Mesendoderm (in vitro differentiated cells): Measurements from ENCODE around the gene CADM1.

ENCODE experiments used
- DNase-seq: peaks from one replicate; pipeline ENCODE4 v3.0.0; 2013
- H2AK5ac ChIP-seq: 2 replicates; pipeline ENCODE4 v1.6.1; 2013; ENCODE audit warnings: low read length, inconsistent platforms
- H2BK120ac ChIP-seq: 2 replicates; pipeline ENCODE4 v1.6.1; 2013; ENCODE audit warnings: low read depth, mild to moderate bottlenecking, low read length, moderate library complexity, mixed read lengths
- H2BK15ac ChIP-seq: replicated peaks from 2 replicates; pipeline ENCODE4 v1.6.1; 2013; ENCODE audit warnings: low read depth, mild to moderate bottlenecking, moderate library complexity
- H2BK5ac ChIP-seq: 2 replicates; pipeline ENCODE4 v1.6.1; 2013; ENCODE audit warnings: low read length, inconsistent platforms
- H3K18ac ChIP-seq: 2 replicates; pipeline ENCODE4 v1.6.1; 2013; ENCODE audit warnings: mild to moderate bottlenecking, low read length, mixed read lengths
- H3K23ac ChIP-seq: one replicate; pipeline ENCODE4 v1.6.1; 2013; ENCODE audit warnings: low read length
- H3K27ac ChIP-seq: 2 replicates; pipeline ENCODE4 v1.5.1; 2013; ENCODE audit warnings: low read depth, mild to moderate bottlenecking, inconsistent platforms, low read length, moderate library complexity
- H3K27me3 ChIP-seq: 2 replicates; pipeline ENCODE4 v1.6.1; 2013; ENCODE audit warnings: low read length, control low read depth, mild to moderate bottlenecking, inconsistent platforms; ENCODE audit not compliant: insufficient read depth, poor library complexity
- H3K36me3 ChIP-seq: 2 replicates; pipeline ENCODE4 v1.6.1; 2013; ENCODE audit warnings: low read length, inconsistent platforms; ENCODE audit not compliant: control insufficient read depth, insufficient read depth
- H3K4ac ChIP-seq: one replicate; pipeline ENCODE4 v1.6.1; 2013; ENCODE audit warnings: low read depth, mild to moderate bottlenecking, low read length, moderate library complexity
- H3K4me1 ChIP-seq: 2 replicates; pipeline ENCODE4 v1.6.1; 2013; ENCODE audit warnings: low read depth, low read length, inconsistent platforms; ENCODE audit not compliant: control insufficient read depth
- H3K4me2 ChIP-seq: 2 replicates; pipeline ENCODE4 v1.6.1; 2013; ENCODE audit warnings: low read length
- H3K4me3 ChIP-seq: 2 replicates; pipeline ENCODE4 v1.5.1; 2013; ENCODE audit warnings: mild to moderate bottlenecking, low read length
- H3K56ac ChIP-seq: one replicate; pipeline ENCODE4 v1.6.1; 2013; ENCODE audit warnings: low read length
- H3K79me1 ChIP-seq: 2 replicates; pipeline ENCODE4 v1.6.1; 2013; ENCODE audit warnings: low read length, inconsistent platforms
- H3K79me2 ChIP-seq: 2 replicates; pipeline ENCODE4 v1.6.1; 2013; ENCODE audit warnings: mild to moderate bottlenecking, low read length; ENCODE audit not compliant: control insufficient read depth, insufficient read depth
- H3K9ac ChIP-seq: 2 replicates; pipeline ENCODE4 v1.6.1; 2013; ENCODE audit warnings: low read length, inconsistent platforms
- H4K5ac ChIP-seq: one replicate; pipeline ENCODE4 v1.6.1; 2013; ENCODE audit warnings: low read length
- H4K8ac ChIP-seq: one replicate; pipeline ENCODE4 v1.6.1; 2013; ENCODE audit warnings: low read depth, mild to moderate bottlenecking, control low read depth, low read length, moderate library complexity
- WGBS: extraction: QIAGEN DNeasy Blood & Tissue Kit; methylation state at CpG from one replicate; pipeline ENCODE4 v1.1.7; 2013; ENCODE audit warnings: low lambda C conversion rate, missing lambda C conversion rate; ENCODE audit not compliant: insufficient coverage; ENCODE audit errors: extremely low coverage; 5-methylcytosine and 5-hydroxymethylcytosine counted together

CADM1 gene

DNA sequence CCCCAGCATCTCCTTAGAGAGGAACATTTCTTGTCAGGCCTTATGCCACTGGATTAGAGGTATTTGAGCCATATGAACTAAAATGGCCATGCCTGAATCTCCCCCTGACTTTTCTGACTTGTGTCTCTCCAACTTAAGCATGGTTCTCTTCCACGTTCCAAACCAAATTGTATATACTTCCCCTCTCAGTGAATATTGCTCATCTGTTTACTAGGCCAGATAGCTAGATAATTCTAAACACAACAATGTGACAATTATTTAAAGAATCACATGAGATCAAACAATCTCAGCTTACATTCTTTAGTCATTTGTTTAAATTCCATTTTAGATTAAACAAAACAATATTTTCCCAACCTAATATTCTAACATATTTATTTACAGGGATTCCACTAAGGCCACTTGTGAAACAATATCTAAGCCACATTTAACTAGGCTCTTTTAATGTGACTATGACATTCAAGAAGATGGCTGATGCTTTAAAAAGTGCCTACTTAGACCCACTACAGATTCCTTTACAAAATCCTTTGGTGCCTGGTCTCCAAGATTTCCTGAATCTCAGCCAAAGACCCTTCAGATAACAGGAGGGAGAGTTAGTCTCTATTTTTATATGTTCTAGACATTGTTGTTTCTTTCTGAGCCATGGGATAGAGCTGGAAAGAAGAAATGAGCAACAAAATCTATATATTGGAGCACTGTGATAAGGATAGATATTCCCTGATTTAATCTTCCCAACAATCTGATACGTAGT is 105.7 kb downstream of the CADM1 start:
- H3K56ac ChIP-seq: no peak overlapping the region
- no peak overlapping the region for H3K4ac ChIP-seq
- H4K8ac ChIP-seq: no peak overlapping the region
- no peak overlapping the region for H2AK5ac ChIP-seq
- no peaks in the 10 kb centered on the region for H3K79me1 ChIP-seq
- no peak overlapping the region for H2BK15ac ChIP-seq
- H3K18ac ChIP-seq: no peak overlapping the region
- H3K4me2 ChIP-seq: no peak overlapping the region
- H3K4me3 ChIP-seq: no peak overlapping the region
- WGBS: no CpG with 5 or more reads among the region's 2 CpGs
- no peak overlapping the region for H2BK5ac ChIP-seq
- no peak overlapping the region for H3K27ac ChIP-seq
- no peaks in the 10 kb centered on the region for H3K4me1 ChIP-seq
- no peak for DNase-seq
- H4K5ac ChIP-seq: no peak overlapping the region
- no peaks in the 10 kb centered on the region for H3K27me3 ChIP-seq
- no peak overlapping the region for H2BK120ac ChIP-seq
- no peaks in the 10 kb centered on the region for H3K79me2 ChIP-seq
- no peak overlapping the region for H3K9ac ChIP-seq
- H3K36me3 ChIP-seq: no peaks in the 10 kb centered on the region
- H3K23ac ChIP-seq: no peak overlapping the region

DNA sequence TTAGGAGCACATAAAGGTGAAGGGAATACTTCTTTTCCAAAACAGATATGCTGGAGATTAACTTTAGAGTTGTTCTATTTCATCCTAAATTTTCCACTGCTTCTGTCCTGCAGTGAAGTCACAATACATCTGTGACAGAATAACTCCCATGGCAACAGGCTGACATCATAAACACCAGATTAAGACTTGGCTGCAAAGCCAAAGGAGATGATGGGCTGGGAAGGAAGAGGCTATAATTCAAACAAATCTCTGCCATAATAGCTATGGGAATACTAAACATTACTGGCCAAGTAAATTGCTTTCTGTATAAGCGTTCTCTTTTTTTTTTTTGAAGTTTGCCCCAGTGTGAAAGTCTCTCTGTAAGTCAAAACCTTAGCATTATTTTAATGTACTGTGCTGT is 107.7 kb downstream of the CADM1 start:
- Histone ChIP-seq H4K5ac (no peak overlapping the region), H3K27me3 (no peaks in the 10 kb centered on the region), H2AK5ac (no peak overlapping the region), H3K9ac (no peak overlapping the region), H2BK15ac (no peak overlapping the region), H3K79me1 (no peaks in the 10 kb centered on the region), H4K8ac (no peak overlapping the region), H3K4me2 (no peak overlapping the region), H3K27ac (no peak overlapping the region), H3K36me3 (no peaks in the 10 kb centered on the region), H3K4me3 (no peak overlapping the region), H3K79me2 (no peaks in the 10 kb centered on the region), H3K18ac (no peak overlapping the region), H3K4ac (no peak overlapping the region), H3K4me1 (peaks cover under 1% of the 10 kb centered on the region), H2BK5ac (no peak overlapping the region), H3K56ac (no peak overlapping the region), H3K23ac (no peak overlapping the region), H2BK120ac (no peak overlapping the region)
- no CpG with 5 or more reads among the region's 1 CpG for WGBS
- no peak for DNase-seq

DNA sequence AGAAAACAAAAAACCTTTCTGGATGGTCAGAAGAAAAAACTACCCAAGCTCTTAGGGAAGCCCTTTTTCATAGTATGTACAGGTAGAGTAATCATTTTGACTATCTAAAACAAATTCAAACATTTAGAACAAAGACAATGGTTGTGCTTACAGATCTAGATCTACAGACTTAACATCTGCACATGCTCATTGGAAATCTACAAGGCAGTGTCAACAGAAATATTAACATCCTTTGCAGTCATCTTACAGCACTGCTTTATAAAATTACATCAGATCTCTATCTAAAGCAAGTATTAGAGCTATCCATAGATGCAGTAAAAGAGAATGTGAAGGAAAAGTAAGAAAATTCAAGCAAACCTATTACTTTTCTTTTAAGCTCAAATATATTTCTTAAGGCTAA is 110.3 kb downstream of the CADM1 start:
- Histone ChIP-seq H2BK5ac (no peak overlapping the region), H3K36me3 (no peaks in the 10 kb centered on the region), H3K4me1 (peaks cover 2% of the 10 kb centered on the region)

DNA sequence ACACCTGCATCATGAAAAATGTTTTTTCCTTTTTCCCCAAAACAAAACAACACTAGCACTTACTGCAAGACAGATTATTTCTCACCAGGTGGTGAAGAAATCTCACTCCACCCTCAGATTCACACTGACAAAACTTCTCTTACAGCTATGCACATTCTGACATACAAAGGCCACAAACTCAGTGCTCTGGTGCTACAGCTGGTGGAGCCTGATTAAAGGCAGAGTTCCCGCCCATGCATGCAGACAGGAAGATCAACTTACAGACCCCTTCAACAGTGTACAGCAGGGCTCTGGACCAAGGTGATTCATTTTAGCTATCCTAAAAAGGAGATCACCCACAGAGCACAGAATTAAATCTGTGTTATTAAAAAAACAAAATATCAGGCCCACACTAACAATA is 112.6 kb downstream of the CADM1 start:
- Histone ChIP-seq H2BK15ac (no peak overlapping the region), H3K79me2 (no peaks in the 10 kb centered on the region), H3K4me3 (no peak overlapping the region), H3K4me2 (no peak overlapping the region), H3K56ac (no peak overlapping the region), H4K8ac (no peak overlapping the region), H4K5ac (no peak overlapping the region), H3K27ac (no peak overlapping the region), H3K79me1 (no peaks in the 10 kb centered on the region), H3K18ac (no peak overlapping the region), H2AK5ac (no peak overlapping the region), H3K9ac (no peak overlapping the region), H3K36me3 (no peaks in the 10 kb centered on the region), H3K4ac (no peak overlapping the region), H2BK120ac (no peak overlapping the region), H3K23ac (no peak overlapping the region), H3K27me3 (peaks cover 5% of the 10 kb centered on the region), H2BK5ac (no peak overlapping the region), H3K4me1 (peaks cover 2% of the 10 kb centered on the region)
- peak; percentile 22 for DNase-seq
- no CpG with 5 or more reads among the region's 1 CpG for WGBS

More for the DNA sequence above, 110.3 kb downstream of the CADM1 start:
- Histone ChIP-seq H3K27me3 (peaks cover 3% of the 10 kb centered on the region), H2AK5ac (no peak overlapping the region), H4K5ac (no peak overlapping the region), H3K79me2 (no peaks in the 10 kb centered on the region), H3K4me3 (no peak overlapping the region), H2BK15ac (no peak overlapping the region), H3K56ac (no peak overlapping the region), H3K27ac (no peak overlapping the region), H2BK120ac (no peak overlapping the region), H4K8ac (no peak overlapping the region), H3K79me1 (no peaks in the 10 kb centered on the region), H3K18ac (no peak overlapping the region), H3K9ac (no peak overlapping the region), H3K23ac (no peak overlapping the region), H3K4ac (no peak overlapping the region), H3K4me2 (no peak overlapping the region)
- no peak for DNase-seq

DNA sequence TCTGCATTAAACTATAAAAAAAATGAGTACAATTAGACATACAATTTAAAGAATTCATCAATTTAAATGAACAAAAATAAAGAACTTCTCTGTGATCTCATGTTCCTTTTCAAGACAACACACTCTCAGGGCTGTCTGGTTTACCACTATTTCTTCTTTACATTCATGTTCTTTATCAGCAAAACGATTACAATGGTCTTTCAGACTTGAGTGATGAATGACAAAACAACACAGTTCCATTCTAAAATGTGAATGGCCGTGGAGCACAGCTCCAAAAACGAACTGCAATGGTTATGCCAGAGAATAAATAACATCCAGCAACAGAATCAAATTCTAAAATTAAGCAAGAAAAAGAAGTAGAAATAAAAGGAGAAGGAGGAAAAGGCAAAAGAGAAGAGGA is 113.1 kb downstream of the CADM1 start:
- no peak overlapping the region for H2BK5ac ChIP-seq
- H3K4me1 ChIP-seq: peaks cover 2% of the 10 kb centered on the region
- no peaks in the 10 kb centered on the region for H3K79me1 ChIP-seq
- H3K27me3 ChIP-seq: peaks cover 7% of the 10 kb centered on the region
- no peak overlapping the region for H3K4me2 ChIP-seq
- H3K9ac ChIP-seq: no peak overlapping the region
- WGBS: no CpG with 5 or more reads among the region's 3 CpGs
- no peak overlapping the region for H3K56ac ChIP-seq
- no peak overlapping the region for H3K18ac ChIP-seq
- H2BK15ac ChIP-seq: no peak overlapping the region
- no peak for DNase-seq
- H4K5ac ChIP-seq: no peak overlapping the region
- no peak overlapping the region for H2BK120ac ChIP-seq
- H4K8ac ChIP-seq: no peak overlapping the region
- H3K4ac ChIP-seq: no peak overlapping the region
- H3K79me2 ChIP-seq: no peaks in the 10 kb centered on the region
- H3K27ac ChIP-seq: no peak overlapping the region
- H3K4me3 ChIP-seq: no peak overlapping the region
- no peaks in the 10 kb centered on the region for H3K36me3 ChIP-seq
- no peak overlapping the region for H3K23ac ChIP-seq
- no peak overlapping the region for H2AK5ac ChIP-seq

DNA sequence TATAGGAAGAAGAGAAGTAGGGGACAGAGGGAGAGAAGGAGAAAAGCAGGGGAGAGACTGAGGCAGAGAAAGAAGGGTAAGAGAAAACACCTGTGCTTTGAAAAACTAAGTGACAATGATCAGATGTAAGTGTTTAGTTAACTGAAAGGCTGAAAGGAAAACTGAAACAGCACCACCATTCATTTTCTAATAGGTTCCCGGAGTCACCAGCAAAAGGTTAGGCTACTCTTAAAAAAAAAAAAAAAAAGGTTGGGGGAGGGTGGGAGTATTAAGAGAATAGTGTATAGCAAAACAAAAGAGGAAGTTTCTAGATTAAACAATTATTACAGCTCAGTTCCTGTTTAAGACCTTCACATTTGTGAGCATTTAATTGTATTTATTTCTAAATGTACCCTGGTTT is 113.8 kb downstream of the CADM1 start:
- DNase-seq: no peak
- H3K23ac ChIP-seq: no peak overlapping the region

More for the DNA sequence above, 113.8 kb downstream of the CADM1 start:
- Histone ChIP-seq H4K8ac (no peak overlapping the region), H4K5ac (no peak overlapping the region), H3K18ac (no peak overlapping the region), H3K9ac (no peak overlapping the region), H3K4me2 (no peak overlapping the region), H2BK5ac (no peak overlapping the region), H3K36me3 (no peaks in the 10 kb centered on the region), H3K4me3 (no peak overlapping the region), H3K4me1 (peaks cover 2% of the 10 kb centered on the region), H2AK5ac (no peak overlapping the region), H3K56ac (no peak overlapping the region), H3K27ac (no peak overlapping the region), H3K79me2 (no peaks in the 10 kb centered on the region), H3K27me3 (peaks cover 7% of the 10 kb centered on the region), H2BK120ac (no peak overlapping the region), H2BK15ac (no peak overlapping the region), H3K79me1 (no peaks in the 10 kb centered on the region), H3K4ac (no peak overlapping the region)
- no CpG with 5 or more reads among the region's 1 CpG for WGBS
